HepG2 (cell line): Measurements from ENCODE around the gene DNASE1L2. TPM values are rescaled to one million over a fixed set of nuclear protein-coding genes. Genes with fewer than 3 reads are reported as not detected.

ENCODE experiments used
- HDAC2 ChIP-seq: sonication (generic); formaldehyde crosslinking; IDR thresholded peaks from 2 replicates; pipeline ENCODE4 v1.4.0; 2020; ENCODE audit warnings: missing genetic modification reagents
- KAT2B ChIP-seq: fragments of 150-350 bp; IDR thresholded peaks from 2 replicates; pipeline ENCODE4 v1.6.1; 2014; ENCODE audit warnings: low read depth, low read length, borderline replicate concordance
- KLF6 ChIP-seq: IDR thresholded peaks from 2 replicates; pipeline ENCODE4 v1.8.0; 2016; ENCODE audit warnings: missing biosample characterization, missing genetic modification reagents
- PCBP1 ChIP-seq: fragments of 200-400 bp; formaldehyde crosslinking; IDR thresholded peaks from 2 replicates; pipeline ENCODE4 v1.6.1; 2017; ENCODE audit warnings: mild to moderate bottlenecking, low read depth, low read length, borderline replicate concordance
- POLR2A ChIP-seq, 2 experiments: IDR thresholded peaks; 2 replicates each; pipeline ENCODE4 v1.6.1; 2011; ENCODE audit warnings: low read depth in 2 of 2, low read length in 2 of 2, mild to moderate bottlenecking in 1 of 2, moderate library complexity in 1 of 2; ENCODE audit not compliant: insufficient read depth in 1 of 2
- SETDB1 ChIP-seq: sonication (generic); formaldehyde crosslinking; IDR thresholded peaks from 2 replicates; pipeline ENCODE4 v1.5.1; 2020; ENCODE audit warnings: missing genetic modification reagents, mild to moderate bottlenecking, borderline replicate concordance
- ZBTB21 ChIP-seq: sonication (generic); formaldehyde crosslinking; IDR thresholded peaks from 2 replicates; pipeline ENCODE4 v1.4.0; 2020; ENCODE audit warnings: missing genetic modification reagents
- ZFP36L1 ChIP-seq: sonication (generic); formaldehyde crosslinking; IDR thresholded peaks from 2 replicates; pipeline ENCODE4 v1.8.0; 2022; ENCODE audit warnings: mild to moderate bottlenecking, missing genetic modification reagents, moderate library complexity
- ZNF251 ChIP-seq: sonication (generic); formaldehyde crosslinking; IDR thresholded peaks from 2 replicates; pipeline ENCODE4 v1.9.0; 2021; ENCODE audit warnings: mild to moderate bottlenecking, missing genetic modification reagents
- ZNF317 ChIP-seq: sonication (generic); formaldehyde crosslinking; IDR thresholded peaks from 2 replicates; pipeline ENCODE4 v1.5.0; 2020; ENCODE audit warnings: mild to moderate bottlenecking, missing genetic modification reagents
- ZNF644 ChIP-seq: IDR thresholded peaks from 2 replicates; pipeline ENCODE4 v1.6.1; 2016; ENCODE audit warnings: low read depth
- ZNF850 ChIP-seq: sonication (generic); formaldehyde crosslinking; conservative IDR thresholded peaks from 2 replicates; pipeline ENCODE4 v1.9.0; 2021; ENCODE audit warnings: mild to moderate bottlenecking, missing genetic modification reagents
- ZSCAN21 ChIP-seq: sonication (generic); formaldehyde crosslinking; IDR thresholded peaks from 2 replicates; pipeline ENCODE4 v1.8.0; 2022; ENCODE audit warnings: mild to moderate bottlenecking, missing genetic modification reagents, moderate library complexity, borderline replicate concordance
- polyA plus RNA-seq, 8 experiments: library from polyadenylated mRNA; depleted of rRNA in 3 of 8; stranded (reverse) in 7 of 8; unstranded in 1 of 8; fragments of >200 nt; fragmentation: Illumina TruSeq in 4 of 8; extraction: Trizol in 4 of 8; gene quantifications; 2 replicates each; pipeline versions ENCODE4 v1.2.1 to v1.2.3, GENCODE V29; 2011 to 2016; ENCODE audit warnings: low read depth in 4 of 8, missing spikeins in 1 of 8, mixed read lengths in 1 of 8; ENCODE audit not compliant: insufficient read depth in 1 of 8
- total RNA-seq, 5 experiments: library from RNA; depleted of rRNA; stranded (reverse); fragments of >200 nt; fragmentation: Illumina TruSeq; extraction: Trizol; gene quantifications; 2 replicates each; pipeline ENCODE4 v1.2.3, GENCODE V29; 2016; ENCODE audit warnings: low read depth in 1 of 5
- TF ChIP-seq, protein P1 (sequence below): sonication (generic); formaldehyde crosslinking; IDR thresholded peaks from 2 replicates; pipeline ENCODE4 v1.5.1; 2020; ENCODE audit warnings: missing genetic modification reagents, mild to moderate bottlenecking, borderline replicate concordance
- TF ChIP-seq, protein P2 (sequence below): IDR thresholded peaks from 2 replicates; pipeline ENCODE4 v1.6.1; 2016; ENCODE audit warnings: low read depth, borderline replicate concordance
- TF ChIP-seq, protein P3 (sequence below): sonication (generic); formaldehyde crosslinking; IDR thresholded peaks from 2 replicates; pipeline ENCODE4 v1.5.1; 2020; ENCODE audit warnings: missing genetic modification reagents, mild to moderate bottlenecking, borderline replicate concordance
- TF ChIP-seq, protein P4 (sequence below): sonication (generic); formaldehyde crosslinking; IDR thresholded peaks from 2 replicates; pipeline ENCODE4 v1.8.0; 2022; ENCODE audit warnings: missing genetic modification reagents, low read depth, mild to moderate bottlenecking, borderline replicate concordance
- TF ChIP-seq, protein P5 (sequence below): IDR thresholded peaks from 2 replicates; pipeline ENCODE4 v1.6.1; 2016; ENCODE audit warnings: missing genetic modification reagents, missing compliant biosample characterization
- TF ChIP-seq, protein P6 (sequence below): sonication (generic); formaldehyde crosslinking; IDR thresholded peaks from 2 replicates; pipeline ENCODE4 v1.5.0; 2020; ENCODE audit warnings: missing genetic modification reagents
- TF ChIP-seq, protein P7 (sequence below): sonication (generic); formaldehyde crosslinking; IDR thresholded peaks from 2 replicates; pipeline ENCODE4 v1.8.1; 2023; ENCODE audit warnings: missing genetic modification reagents, mild to moderate bottlenecking, borderline replicate concordance
- TF ChIP-seq, protein P8 (sequence below): sonication (generic); formaldehyde crosslinking; conservative IDR thresholded peaks from 2 replicates; pipeline ENCODE4 v1.8.1; 2023; ENCODE audit warnings: missing genetic modification reagents

Gene DNASE1L2
- total and polyA plus RNA-seq, 2 of the 13 experiments (the other 11 are each of a cell fraction or from before 2014, with no cell fraction given): 0.44 to 0.50 TPM

DNA sequence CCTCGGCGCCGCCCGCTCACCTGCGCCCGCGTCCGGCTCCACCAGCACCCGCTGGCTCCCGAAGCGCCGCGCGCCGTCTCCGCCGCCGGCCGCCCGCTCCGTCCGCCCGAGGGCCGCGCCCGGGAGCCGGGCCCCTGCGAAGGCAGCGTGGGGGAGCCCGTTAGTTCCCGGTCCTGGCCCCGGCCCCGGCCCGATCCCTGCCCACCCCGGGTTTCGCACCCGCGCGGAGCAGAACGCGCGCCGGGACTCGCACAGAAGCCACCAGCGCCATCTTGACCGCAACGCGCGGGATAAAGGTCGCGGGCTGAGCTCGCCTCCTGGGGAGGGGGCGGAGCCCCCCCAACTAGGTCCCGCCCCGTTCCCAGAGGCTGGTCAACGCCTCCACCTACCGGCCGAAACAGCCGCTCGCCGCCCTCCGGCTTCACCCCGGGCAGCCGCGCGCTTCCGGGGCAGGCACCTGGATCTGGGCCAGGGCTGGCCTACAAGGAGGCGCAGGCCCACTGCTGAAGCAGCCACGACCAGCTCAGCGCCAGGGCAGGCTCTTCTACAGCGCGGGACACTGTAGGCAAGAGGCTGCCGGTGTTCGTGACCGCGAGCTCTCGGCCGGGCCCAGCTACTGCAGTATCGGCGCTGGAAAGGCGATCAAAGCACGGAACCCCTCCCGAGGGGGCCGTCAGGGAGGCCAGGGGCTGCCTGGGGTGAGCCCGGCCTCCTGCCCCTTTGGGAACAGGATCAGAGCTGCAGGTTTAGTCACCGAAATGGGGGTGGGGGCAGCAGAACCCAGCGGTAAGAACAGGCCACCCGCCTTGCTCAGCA is 15.3 kb downstream of the DNASE1L2 start, which contains the start of gene ECI1 (continued):
- TF ChIP-seq, protein P1, sequence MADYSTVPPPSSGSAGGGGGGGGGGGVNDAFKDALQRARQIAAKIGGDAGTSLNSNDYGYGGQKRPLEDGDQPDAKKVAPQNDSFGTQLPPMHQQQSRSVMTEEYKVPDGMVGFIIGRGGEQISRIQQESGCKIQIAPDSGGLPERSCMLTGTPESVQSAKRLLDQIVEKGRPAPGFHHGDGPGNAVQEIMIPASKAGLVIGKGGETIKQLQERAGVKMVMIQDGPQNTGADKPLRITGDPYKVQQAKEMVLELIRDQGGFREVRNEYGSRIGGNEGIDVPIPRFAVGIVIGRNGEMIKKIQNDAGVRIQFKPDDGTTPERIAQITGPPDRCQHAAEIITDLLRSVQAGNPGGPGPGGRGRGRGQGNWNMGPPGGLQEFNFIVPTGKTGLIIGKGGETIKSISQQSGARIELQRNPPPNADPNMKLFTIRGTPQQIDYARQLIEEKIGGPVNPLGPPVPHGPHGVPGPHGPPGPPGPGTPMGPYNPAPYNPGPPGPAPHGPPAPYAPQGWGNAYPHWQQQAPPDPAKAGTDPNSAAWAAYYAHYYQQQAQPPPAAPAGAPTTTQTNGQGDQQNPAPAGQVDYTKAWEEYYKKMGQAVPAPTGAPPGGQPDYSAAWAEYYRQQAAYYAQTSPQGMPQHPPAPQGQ (CRISPR knock-in tag): no peak
- no peak for TF ChIP-seq ZBTB21
- TF ChIP-seq PCBP1: no peak
- no peak for TF ChIP-seq KLF6 (CRISPR knock-in tag)
- TF ChIP-seq ZSCAN21 (CRISPR knock-in tag): peak; percentile 51; the same call in 1 of the 2 replicates
- TF ChIP-seq, protein P2, sequence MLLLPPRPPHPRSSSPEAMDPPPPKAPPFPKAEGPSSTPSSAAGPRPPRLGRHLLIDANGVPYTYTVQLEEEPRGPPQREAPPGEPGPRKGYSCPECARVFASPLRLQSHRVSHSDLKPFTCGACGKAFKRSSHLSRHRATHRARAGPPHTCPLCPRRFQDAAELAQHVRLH (CRISPR knock-in tag): peak; percentile 76
- peak; percentile 80 for TF ChIP-seq HDAC2
- TF ChIP-seq, protein P3, sequence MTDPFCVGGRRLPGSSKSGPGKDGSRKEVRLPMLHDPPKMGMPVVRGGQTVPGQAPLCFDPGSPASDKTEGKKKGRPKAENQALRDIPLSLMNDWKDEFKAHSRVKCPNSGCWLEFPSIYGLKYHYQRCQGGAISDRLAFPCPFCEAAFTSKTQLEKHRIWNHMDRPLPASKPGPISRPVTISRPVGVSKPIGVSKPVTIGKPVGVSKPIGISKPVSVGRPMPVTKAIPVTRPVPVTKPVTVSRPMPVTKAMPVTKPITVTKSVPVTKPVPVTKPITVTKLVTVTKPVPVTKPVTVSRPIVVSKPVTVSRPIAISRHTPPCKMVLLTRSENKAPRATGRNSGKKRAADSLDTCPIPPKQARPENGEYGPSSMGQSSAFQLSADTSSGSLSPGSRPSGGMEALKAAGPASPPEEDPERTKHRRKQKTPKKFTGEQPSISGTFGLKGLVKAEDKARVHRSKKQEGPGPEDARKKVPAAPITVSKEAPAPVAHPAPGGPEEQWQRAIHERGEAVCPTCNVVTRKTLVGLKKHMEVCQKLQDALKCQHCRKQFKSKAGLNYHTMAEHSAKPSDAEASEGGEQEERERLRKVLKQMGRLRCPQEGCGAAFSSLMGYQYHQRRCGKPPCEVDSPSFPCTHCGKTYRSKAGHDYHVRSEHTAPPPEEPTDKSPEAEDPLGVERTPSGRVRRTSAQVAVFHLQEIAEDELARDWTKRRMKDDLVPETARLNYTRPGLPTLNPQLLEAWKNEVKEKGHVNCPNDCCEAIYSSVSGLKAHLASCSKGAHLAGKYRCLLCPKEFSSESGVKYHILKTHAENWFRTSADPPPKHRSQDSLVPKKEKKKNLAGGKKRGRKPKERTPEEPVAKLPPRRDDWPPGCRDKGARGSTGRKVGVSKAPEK (CRISPR knock-in tag): no peak
- TF ChIP-seq, protein P4, sequence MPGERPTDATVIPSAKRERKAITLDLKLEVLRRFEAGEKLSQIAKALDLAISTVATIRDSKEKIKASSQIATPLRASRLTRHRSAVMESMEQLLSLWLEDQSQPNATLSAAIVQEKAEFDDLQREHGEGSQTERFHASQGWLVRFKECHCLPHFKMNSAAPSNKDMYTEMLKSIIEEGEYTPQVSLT (CRISPR knock-in tag): no peak
- TF ChIP-seq ZNF850 (CRISPR knock-in tag): no peak
- peak; percentile 84 for TF ChIP-seq ZNF317 (CRISPR knock-in tag)
- no peak for TF ChIP-seq ZNF644 (CRISPR knock-in tag)
- TF ChIP-seq, protein P5, sequence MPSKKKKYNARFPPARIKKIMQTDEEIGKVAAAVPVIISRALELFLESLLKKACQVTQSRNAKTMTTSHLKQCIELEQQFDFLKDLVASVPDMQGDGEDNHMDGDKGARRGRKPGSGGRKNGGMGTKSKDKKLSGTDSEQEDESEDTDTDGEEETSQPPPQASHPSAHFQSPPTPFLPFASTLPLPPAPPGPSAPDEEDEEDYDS (CRISPR knock-in tag): peak; percentile 75
- TF ChIP-seq, protein P6, sequence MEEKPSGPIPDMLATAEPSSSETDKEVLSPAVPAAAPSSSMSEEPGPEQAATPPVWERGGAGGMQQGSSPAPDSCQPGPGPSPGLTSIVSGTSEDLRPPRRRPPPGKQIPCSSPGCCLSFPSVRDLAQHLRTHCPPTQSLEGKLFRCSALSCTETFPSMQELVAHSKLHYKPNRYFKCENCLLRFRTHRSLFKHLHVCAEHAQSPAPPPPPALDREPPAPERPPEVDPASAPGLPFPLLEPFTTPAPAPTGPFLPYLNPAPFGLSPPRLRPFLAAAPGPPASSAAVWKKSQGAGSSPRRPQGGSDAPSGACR (CRISPR knock-in tag): no peak
- TF ChIP-seq, protein P7, sequence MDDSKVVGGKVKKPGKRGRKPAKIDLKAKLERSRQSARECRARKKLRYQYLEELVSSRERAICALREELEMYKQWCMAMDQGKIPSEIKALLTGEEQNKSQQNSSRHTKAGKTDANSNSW (CRISPR knock-in tag): peak; percentile 62; the same call in 1 of the 2 replicates
- no peak for TF ChIP-seq KAT2B
- TF ChIP-seq ZFP36L1 (CRISPR knock-in tag): peak; percentile 53; the same call in 1 of the 2 replicates
- TF ChIP-seq SETDB1 (CRISPR knock-in tag): no peak
- TF ChIP-seq POLR2A (IDR thresholded peaks at IDR 0.05; ENCODE audit: insufficient read depth in 1 of 2, low read depth in 2 of 2, low read length in 2 of 2): peak; percentile 85 to 95
- TF ChIP-seq ZNF251 (CRISPR knock-in tag): no peak
- TF ChIP-seq, protein P8, sequence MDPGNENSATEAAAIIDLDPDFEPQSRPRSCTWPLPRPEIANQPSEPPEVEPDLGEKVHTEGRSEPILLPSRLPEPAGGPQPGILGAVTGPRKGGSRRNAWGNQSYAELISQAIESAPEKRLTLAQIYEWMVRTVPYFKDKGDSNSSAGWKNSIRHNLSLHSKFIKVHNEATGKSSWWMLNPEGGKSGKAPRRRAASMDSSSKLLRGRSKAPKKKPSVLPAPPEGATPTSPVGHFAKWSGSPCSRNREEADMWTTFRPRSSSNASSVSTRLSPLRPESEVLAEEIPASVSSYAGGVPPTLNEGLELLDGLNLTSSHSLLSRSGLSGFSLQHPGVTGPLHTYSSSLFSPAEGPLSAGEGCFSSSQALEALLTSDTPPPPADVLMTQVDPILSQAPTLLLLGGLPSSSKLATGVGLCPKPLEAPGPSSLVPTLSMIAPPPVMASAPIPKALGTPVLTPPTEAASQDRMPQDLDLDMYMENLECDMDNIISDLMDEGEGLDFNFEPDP (CRISPR knock-in tag): no peak
